KMS-11 (cell line): ENCODE data around the gene UNC5B.

ENCODE experiments used
- H2AFZ ChIP-seq: fragments of 200-600 bp; sonication (generic); 2 replicates; pipeline ENCODE4 v1.6.1; 2016; ENCODE audit warnings: antibody characterized with exemption, mixed run types, low read depth
- H3K27ac ChIP-seq: fragments of 200-600 bp; sonication (generic); 2 replicates; pipeline ENCODE4 v1.6.1; 2016; ENCODE audit warnings: mild to moderate bottlenecking, mixed run types
- H3K27me3 ChIP-seq: fragments of 200-600 bp; sonication (generic); 2 replicates; pipeline ENCODE4 v1.6.1; 2017; ENCODE audit warnings: mild to moderate bottlenecking, low read depth, mixed run types, moderate library complexity; ENCODE audit not compliant: insufficient read depth
- H3K36me3 ChIP-seq: fragments of 200-600 bp; sonication (generic); 2 replicates; pipeline ENCODE4 v1.6.1; 2017; ENCODE audit warnings: mild to moderate bottlenecking, mixed run types; ENCODE audit not compliant: insufficient read depth
- H3K4me1 ChIP-seq: fragments of 200-600 bp; sonication (generic); 2 replicates; pipeline ENCODE4 v1.6.1; 2016; ENCODE audit warnings: mild to moderate bottlenecking, low read depth, mixed run types; ENCODE audit not compliant: poor library complexity, severe bottlenecking
- H3K4me2 ChIP-seq: fragments of 200-600 bp; sonication (generic); 2 replicates; pipeline ENCODE4 v1.7.0; 2016; ENCODE audit warnings: mild to moderate bottlenecking, mixed run types
- H3K4me3 ChIP-seq: fragments of 200-600 bp; sonication (generic); IDR thresholded peaks from 2 replicates; pipeline ENCODE4 v1.6.1; 2017; ENCODE audit warnings: low read depth, low read length, mixed read lengths; ENCODE audit not compliant: insufficient read depth
- H3K79me2 ChIP-seq: fragments of 200-600 bp; sonication (generic); 2 replicates; pipeline ENCODE4 v1.6.1; 2016; ENCODE audit warnings: low read depth, mixed run types; ENCODE audit not compliant: insufficient read depth
- H3K9ac ChIP-seq: fragments of 200-600 bp; sonication (generic); 2 replicates; pipeline ENCODE4 v1.6.1; 2016; ENCODE audit warnings: mild to moderate bottlenecking, mixed run types
- H4K20me1 ChIP-seq: fragments of 200-600 bp; sonication (generic); 2 replicates; pipeline ENCODE4 v1.6.1; 2016; ENCODE audit warnings: mild to moderate bottlenecking, mixed run types; ENCODE audit not compliant: insufficient read depth
- TF ChIP-seq, protein P1 (sequence below): fragments of 200-600 bp; sonication (generic); conservative IDR thresholded peaks from 2 replicates; pipeline ENCODE4 v1.6.1; 2017; ENCODE audit warnings: low read depth, mild to moderate bottlenecking, antibody characterized with exemption, low read length, moderate library complexity, mixed read lengths

The UNC5B gene

DNA sequence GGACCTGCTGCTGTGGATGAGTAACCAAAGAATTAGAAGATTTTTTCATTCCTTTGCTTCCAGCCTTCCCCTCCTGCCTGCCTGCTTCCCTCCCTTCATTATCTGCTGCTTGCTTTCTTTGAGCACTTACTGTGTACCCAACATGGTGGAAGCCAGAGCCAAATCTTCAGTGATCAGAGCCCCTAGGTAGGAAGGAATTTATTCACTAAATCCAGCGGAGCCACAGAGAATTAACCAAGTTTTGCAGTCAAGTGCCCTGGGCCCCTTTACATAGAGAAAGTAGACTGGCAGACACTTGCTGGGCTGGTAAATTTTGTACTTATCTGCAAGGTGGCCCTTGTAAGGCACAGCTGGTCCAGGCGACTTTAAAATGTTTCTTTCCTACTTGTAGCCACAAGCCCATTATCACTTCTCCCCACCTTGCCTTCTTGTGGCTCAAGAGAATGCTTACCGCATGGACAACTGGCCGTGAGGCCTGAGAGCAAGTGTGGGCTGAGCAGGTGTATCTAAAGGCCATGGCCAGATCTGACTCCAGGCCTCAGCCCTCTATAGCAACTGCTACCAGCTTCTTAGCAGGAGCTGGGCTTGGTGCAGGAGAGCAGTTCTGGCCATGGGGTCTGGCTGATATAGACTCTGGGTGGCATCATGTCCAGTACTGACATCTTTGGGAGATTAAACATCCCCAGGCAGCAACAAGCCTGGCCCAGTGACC is 11.1 kb downstream of the UNC5B start:
- peaks cover 9% of the 10 kb centered on the region; the same call in 1 of the 2 replicates for H3K27me3 ChIP-seq
- no peaks in the 10 kb centered on the region for H4K20me1 ChIP-seq
- no peak overlapping the region for H3K9ac ChIP-seq
- H3K4me1 ChIP-seq = no peaks in the 10 kb centered on the region
- no peak overlapping the region for H2AFZ ChIP-seq
- no peaks in the 10 kb centered on the region for H3K36me3 ChIP-seq
- no peak overlapping the region for H3K4me3 ChIP-seq
- H3K27ac ChIP-seq = no peak overlapping the region
- no peak overlapping the region for H3K4me2 ChIP-seq
- no peaks in the 10 kb centered on the region for H3K79me2 ChIP-seq
- TF ChIP-seq, protein P1, sequence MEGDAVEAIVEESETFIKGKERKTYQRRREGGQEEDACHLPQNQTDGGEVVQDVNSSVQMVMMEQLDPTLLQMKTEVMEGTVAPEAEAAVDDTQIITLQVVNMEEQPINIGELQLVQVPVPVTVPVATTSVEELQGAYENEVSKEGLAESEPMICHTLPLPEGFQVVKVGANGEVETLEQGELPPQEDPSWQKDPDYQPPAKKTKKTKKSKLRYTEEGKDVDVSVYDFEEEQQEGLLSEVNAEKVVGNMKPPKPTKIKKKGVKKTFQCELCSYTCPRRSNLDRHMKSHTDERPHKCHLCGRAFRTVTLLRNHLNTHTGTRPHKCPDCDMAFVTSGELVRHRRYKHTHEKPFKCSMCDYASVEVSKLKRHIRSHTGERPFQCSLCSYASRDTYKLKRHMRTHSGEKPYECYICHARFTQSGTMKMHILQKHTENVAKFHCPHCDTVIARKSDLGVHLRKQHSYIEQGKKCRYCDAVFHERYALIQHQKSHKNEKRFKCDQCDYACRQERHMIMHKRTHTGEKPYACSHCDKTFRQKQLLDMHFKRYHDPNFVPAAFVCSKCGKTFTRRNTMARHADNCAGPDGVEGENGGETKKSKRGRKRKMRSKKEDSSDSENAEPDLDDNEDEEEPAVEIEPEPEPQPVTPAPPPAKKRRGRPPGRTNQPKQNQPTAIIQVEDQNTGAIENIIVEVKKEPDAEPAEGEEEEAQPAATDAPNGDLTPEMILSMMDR = no peak

DNA sequence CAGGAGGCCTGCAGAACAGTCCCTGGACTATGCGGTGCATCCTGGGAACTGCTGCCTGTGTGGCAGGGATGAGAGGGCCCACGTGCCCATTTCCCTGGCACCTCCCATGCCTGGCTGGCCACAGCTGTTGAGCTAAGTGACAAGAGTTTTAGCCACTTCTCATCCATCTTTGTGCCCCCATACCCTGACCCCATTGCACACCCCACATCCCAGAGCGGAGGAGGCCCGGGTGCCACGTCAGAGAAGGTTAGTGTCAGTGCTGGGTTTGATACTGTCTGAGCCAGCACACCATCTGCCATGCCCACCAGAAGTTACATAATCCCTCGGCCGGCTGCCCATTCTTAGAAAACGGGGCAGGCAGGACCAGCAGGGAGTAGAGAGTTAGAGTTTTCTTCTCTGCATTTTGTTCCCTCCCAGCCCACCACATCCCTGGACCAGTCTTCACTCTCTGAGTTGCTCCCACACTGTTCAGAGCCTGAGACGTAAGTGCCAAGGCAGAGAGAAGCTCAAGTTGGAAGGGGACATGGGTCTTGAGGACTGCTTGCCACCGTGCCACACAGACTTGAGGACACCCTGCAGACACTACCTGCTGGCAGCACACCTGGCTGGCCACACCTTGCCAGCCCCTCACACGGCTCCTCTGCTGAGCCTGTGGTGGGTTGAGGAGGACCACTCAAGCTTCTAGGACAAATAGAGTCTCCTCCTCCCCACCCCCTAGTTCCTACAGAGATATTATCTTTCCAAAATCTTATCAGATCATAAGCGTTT is 13.1 kb downstream of the UNC5B start:
- Histone ChIP-seq H4K20me1 (no peaks in the 10 kb centered on the region), H3K27ac (no peak overlapping the region), H2AFZ (no peak overlapping the region), H3K79me2 (no peaks in the 10 kb centered on the region), H3K36me3 (no peaks in the 10 kb centered on the region), H3K4me2 (no peak overlapping the region), H3K9ac (no peak overlapping the region), H3K4me1 (no peaks in the 10 kb centered on the region), H3K27me3 (peaks cover 5% of the 10 kb centered on the region; the same call in 1 of the 2 replicates), H3K4me3 (no peak overlapping the region)
- TF ChIP-seq, protein P1 = no peak

DNA sequence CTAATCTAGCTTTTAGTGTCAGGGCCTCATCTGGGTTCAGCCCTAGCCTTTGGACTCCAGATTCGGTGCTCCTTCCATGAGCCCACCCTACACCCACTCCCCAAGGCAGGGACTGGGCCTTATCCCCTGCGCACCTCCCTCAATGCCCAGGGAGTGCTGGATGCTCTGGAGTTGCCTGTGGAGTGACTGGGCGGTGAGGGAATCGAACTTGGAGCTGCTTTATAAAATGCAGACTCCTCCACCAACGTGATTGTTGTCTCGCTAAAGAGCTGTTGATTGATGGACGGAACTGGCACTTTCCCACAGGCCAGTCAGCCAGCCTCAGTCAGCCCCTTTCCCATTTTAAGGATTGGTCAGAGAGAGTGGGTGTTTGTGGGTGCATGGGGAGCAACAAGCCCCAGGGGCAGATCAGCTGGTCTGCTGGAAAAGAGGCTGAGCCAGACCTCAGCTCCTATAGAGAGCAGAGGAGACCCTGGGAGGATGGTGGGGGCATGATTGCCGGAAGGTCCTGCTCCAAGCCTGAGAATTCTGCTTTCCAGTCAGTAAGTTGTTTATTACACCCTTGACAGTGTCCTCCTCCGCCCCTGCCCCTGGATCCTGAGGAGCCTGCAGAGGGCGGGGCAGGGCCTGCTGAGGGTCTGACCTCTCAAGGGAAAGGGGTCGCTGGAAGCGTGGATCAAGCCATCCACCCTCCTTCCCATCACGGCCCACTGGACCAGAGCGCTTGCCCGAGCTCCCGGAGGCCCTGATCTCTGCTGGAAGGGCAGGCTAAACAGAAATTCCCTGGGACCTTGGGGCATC is 16.7 kb downstream of the UNC5B start:
- Histone ChIP-seq H3K4me1 (no peaks in the 10 kb centered on the region), H3K79me2 (no peaks in the 10 kb centered on the region), H3K4me2 (no peak overlapping the region), H3K36me3 (no peaks in the 10 kb centered on the region), H2AFZ (no peak overlapping the region), H3K27me3 (peaks cover 10% of the 10 kb centered on the region; the same call in 1 of the 2 replicates), H3K9ac (no peak overlapping the region), H4K20me1 (no peaks in the 10 kb centered on the region), H3K4me3 (no peak overlapping the region), H3K27ac (no peak overlapping the region)
- TF ChIP-seq, protein P1 = no peak

DNA sequence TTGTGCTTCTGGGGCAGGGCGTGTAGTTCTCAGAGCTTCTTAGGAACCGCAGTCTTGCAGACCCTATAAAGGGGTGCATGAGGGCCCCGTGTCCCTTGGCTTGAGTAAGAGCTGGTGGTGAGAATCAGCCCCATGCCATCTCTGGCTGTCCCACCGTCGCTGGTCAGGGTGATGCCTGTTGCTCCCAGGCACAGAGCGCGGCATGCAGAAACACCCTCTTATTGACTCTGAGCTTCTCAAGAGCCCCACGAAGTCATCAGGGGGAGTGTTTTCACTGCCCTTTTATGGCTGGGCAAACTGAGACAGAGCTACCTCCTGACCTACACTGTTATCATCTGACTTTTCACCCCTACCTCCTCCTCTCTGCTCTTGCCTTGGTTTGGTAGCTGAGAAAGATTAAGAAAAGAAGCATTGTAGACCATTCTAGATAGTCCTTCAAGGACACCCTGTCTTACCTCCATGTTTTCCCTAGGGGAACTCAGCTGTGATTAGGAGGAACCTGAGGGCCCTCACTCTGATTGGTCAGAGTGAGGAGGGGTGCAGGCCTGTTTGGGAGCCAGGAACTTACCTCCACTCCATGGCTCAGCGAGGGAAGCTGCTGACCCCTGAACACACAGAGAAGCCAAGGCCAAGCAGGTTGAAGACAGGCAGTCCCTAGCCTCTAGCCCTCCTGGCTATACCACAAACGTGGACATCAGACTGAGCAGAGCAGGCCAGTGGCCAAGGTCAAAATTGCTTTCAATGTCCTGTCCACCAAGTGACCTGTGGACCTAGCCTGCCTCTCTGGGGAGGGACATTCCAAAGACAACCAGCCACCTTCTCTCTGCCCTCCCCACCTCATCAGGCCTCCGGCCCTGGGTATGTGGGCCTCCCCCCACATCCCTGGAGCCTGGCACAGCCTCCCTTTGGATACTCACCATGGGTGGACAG is 17.6 kb downstream of the UNC5B start:
- no peak overlapping the region for H3K9ac ChIP-seq
- no peak overlapping the region for H3K4me2 ChIP-seq

More for the DNA sequence above, 17.6 kb downstream of the UNC5B start:
- no peaks in the 10 kb centered on the region for H3K36me3 ChIP-seq
- H3K4me1 ChIP-seq = no peaks in the 10 kb centered on the region
- no peak overlapping the region for H3K4me3 ChIP-seq
- TF ChIP-seq, protein P1 = no peak
- H3K27me3 ChIP-seq = peaks cover 14% of the 10 kb centered on the region; the same call in 1 of the 2 replicates
- no peaks in the 10 kb centered on the region for H4K20me1 ChIP-seq
- no peak overlapping the region for H2AFZ ChIP-seq
- H3K79me2 ChIP-seq = no peaks in the 10 kb centered on the region
- H3K27ac ChIP-seq = no peak overlapping the region
